SU-DHL-6 (cell line): ENCODE measurements around the gene VEGFC.

Experiments
- H2AFZ ChIP-seq: fragments of 200-600 bp; sonication (generic); 2 replicates; pipeline ENCODE4 v1.6.1; 2014; ENCODE audit warnings: low read depth, mild to moderate bottlenecking, moderate library complexity, mixed read lengths, antibody characterized with exemption, low read length; ENCODE audit not compliant: severe bottlenecking
- H3F3A ChIP-seq: fragments of 200-600 bp; shearing (Covaris generic); 2 replicates; pipeline ENCODE4 v1.6.0; 2016; ENCODE audit warnings: antibody characterized with exemption, mild to moderate bottlenecking; ENCODE audit not compliant: insufficient read depth
- H3K27ac ChIP-seq: fragments of 200-600 bp; sonication (generic); 2 replicates; pipeline ENCODE4 v1.5.1; 2016; ENCODE audit warnings: low read depth, mild to moderate bottlenecking, low read length, moderate library complexity, mixed read lengths
- H3K27me3 ChIP-seq: fragments of 200-600 bp; sonication (generic), shearing (Covaris generic); 2 replicates; pipeline ENCODE4 v1.6.0; 2014; ENCODE audit warnings: mild to moderate bottlenecking, low read length
- H3K36me3 ChIP-seq: fragments of 200-600 bp; sonication (generic); 2 replicates; pipeline ENCODE4 v1.6.1; 2014; ENCODE audit warnings: mild to moderate bottlenecking, low read length, mixed read lengths
- H3K4me2 ChIP-seq: fragments of 300-600, 200-600 bp; shearing (Covaris generic), sonication (generic); 2 replicates; pipeline ENCODE4 v1.6.0; 2014; ENCODE audit warnings: low read length, low read depth, mild to moderate bottlenecking; ENCODE audit not compliant: poor library complexity, severe bottlenecking
- H3K4me3 ChIP-seq: fragments of 200-600 bp; sonication (generic); 2 replicates; pipeline ENCODE4 v1.5.1; 2014; ENCODE audit warnings: antibody characterized with exemption, low read length, mild to moderate bottlenecking, mixed read lengths; ENCODE audit not compliant: insufficient read depth, poor library complexity, severe bottlenecking
- H3K79me2 ChIP-seq: fragments of 200-600 bp; sonication (generic); 2 replicates; pipeline ENCODE4 v1.6.1; 2014; ENCODE audit warnings: mild to moderate bottlenecking, low read length, moderate library complexity; ENCODE audit not compliant: insufficient read depth
- H3K9ac ChIP-seq: fragments of 200-600 bp; sonication (generic); 2 replicates; pipeline ENCODE4 v1.7.0; 2014; ENCODE audit warnings: mild to moderate bottlenecking, low read length
- H3K9me2 ChIP-seq: fragments of 200-600 bp; sonication (generic); replicated peaks from 2 replicates; pipeline ENCODE4 v1.6.1; 2014; ENCODE audit warnings: low read length; ENCODE audit not compliant: insufficient read depth
- H3K9me3 ChIP-seq: fragments of 200-600 bp; sonication (generic); 2 replicates; pipeline ENCODE4 v1.6.1; 2014; ENCODE audit warnings: low read length, mixed read lengths; ENCODE audit not compliant: insufficient read depth
- H4K20me1 ChIP-seq: fragments of 200-600 bp; sonication (generic); 2 replicates; pipeline ENCODE4 v1.6.1; 2014; ENCODE audit warnings: low read depth, mild to moderate bottlenecking, antibody characterized with exemption, low read length, moderate library complexity, mixed read lengths
- EZH2phosphoT487 ChIP-seq: fragments of 200-600 bp; sonication (generic), shearing (Covaris generic); conservative IDR thresholded peaks from 2 replicates; pipeline ENCODE4 v1.6.1; 2018; ENCODE audit warnings: mild to moderate bottlenecking, antibody characterized with exemption, low read length, moderate library complexity, mixed read lengths
- TF ChIP-seq, protein P1 (sequence below): fragments of 200-600 bp; sonication (generic); IDR thresholded peaks from one replicate; pipeline ENCODE4 v1.5.1; 2017; ENCODE audit warnings: antibody characterized with exemption, mild to moderate bottlenecking, low read length, moderate library complexity; ENCODE audit not compliant: insufficient read depth, poor library complexity, severe bottlenecking

Gene VEGFC

DNA sequence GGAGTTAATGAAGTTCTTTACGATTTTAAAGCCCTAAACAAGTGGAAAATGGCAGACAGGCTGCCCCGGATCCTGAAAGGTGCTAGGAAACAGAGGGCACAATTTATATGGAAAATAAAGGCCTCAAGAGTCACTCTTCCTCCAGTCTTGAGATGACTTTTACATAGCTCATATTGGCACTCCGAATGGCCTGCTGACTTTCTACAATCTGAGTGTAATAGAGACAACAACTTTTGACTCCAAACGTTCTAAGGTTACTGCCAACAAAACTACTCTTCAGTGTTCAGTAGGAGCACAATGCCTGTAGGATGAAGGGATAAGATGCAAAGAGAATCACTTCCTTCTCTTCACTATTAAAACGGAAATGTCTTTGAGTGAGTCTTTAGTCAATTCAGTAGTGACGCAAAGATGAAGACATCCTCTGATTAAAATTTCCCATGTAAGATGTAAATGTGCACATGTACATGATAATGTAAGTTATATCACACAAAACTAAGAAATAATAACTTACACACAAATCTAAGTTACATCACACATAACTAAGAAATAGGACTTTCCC, 40.5 kb downstream of the VEGFC start:
- H3K4me3 ChIP-seq: no peak overlapping the region
- no peaks in the 10 kb centered on the region for H3K79me2 ChIP-seq
- no peaks in the 10 kb centered on the region for H3K9me2 ChIP-seq
- no peaks in the 10 kb centered on the region for H3K36me3 ChIP-seq
- no peak for TF ChIP-seq EZH2phosphoT487
- TF ChIP-seq, protein P1, sequence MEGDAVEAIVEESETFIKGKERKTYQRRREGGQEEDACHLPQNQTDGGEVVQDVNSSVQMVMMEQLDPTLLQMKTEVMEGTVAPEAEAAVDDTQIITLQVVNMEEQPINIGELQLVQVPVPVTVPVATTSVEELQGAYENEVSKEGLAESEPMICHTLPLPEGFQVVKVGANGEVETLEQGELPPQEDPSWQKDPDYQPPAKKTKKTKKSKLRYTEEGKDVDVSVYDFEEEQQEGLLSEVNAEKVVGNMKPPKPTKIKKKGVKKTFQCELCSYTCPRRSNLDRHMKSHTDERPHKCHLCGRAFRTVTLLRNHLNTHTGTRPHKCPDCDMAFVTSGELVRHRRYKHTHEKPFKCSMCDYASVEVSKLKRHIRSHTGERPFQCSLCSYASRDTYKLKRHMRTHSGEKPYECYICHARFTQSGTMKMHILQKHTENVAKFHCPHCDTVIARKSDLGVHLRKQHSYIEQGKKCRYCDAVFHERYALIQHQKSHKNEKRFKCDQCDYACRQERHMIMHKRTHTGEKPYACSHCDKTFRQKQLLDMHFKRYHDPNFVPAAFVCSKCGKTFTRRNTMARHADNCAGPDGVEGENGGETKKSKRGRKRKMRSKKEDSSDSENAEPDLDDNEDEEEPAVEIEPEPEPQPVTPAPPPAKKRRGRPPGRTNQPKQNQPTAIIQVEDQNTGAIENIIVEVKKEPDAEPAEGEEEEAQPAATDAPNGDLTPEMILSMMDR: no peak
- H3K9ac ChIP-seq: no peak overlapping the region
- no peaks in the 10 kb centered on the region; the same call in 1 of the 2 replicates for H4K20me1 ChIP-seq
- no peak overlapping the region for H2AFZ ChIP-seq
- H3K27ac ChIP-seq: no peak overlapping the region
- no peaks in the 10 kb centered on the region for H3K9me3 ChIP-seq
- no peaks in the 10 kb centered on the region for H3K27me3 ChIP-seq
- no peaks in the 10 kb centered on the region for H3F3A ChIP-seq
- no peak overlapping the region for H3K4me2 ChIP-seq

DNA sequence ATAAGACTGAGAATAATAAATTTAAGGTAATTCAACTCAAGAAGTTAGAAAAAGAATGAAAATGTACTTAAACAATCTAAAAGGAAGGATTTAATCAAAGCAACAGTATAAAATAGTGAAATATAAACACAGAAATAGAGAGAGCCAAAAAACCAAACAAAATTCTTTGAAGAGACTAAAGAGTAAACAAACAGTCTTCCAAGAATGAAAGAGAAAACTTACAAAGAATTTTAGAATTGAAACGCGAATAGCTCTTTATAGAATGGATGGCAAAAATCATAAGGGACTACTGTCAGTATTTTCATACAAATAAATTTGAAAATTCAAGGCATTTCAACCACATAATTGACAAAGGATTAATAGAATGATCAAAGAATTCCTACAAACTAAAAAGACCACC, 41.7 kb downstream of the VEGFC start:
- Histone ChIP-seq H3K27ac (no peak overlapping the region), H2AFZ (no peak overlapping the region), H3F3A (no peaks in the 10 kb centered on the region), H3K9ac (no peak overlapping the region), H4K20me1 (no peaks in the 10 kb centered on the region; the same call in 1 of the 2 replicates), H3K4me3 (no peak overlapping the region), H3K36me3 (no peaks in the 10 kb centered on the region), H3K4me2 (no peak overlapping the region), H3K79me2 (no peaks in the 10 kb centered on the region), H3K27me3 (no peaks in the 10 kb centered on the region), H3K9me3 (no peaks in the 10 kb centered on the region), H3K9me2 (no peaks in the 10 kb centered on the region)
- TF ChIP-seq EZH2phosphoT487: no peak
- TF ChIP-seq, protein P1: no peak

DNA sequence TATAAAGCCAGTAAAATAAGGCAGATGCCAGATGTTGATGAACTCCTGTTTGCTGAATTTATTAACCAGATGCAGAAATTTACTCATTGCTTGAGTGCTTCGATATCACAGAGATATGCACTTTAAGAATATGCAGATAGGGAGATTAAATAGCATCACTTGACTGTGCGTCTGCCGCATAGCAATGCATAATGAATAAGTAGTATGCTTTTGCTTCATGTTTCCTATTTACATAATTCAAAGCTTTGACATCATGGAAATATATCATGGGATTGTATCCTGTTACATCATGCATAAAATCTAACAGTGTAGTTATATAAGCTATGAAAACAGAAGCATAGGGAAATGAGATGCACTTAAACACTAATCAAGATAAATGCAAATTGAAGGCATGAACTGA, 45.9 kb downstream of the VEGFC start:
- H3K9me2 ChIP-seq: no peaks in the 10 kb centered on the region
- H3K4me2 ChIP-seq: no peak overlapping the region
- H3K36me3 ChIP-seq: no peaks in the 10 kb centered on the region
- H3K9me3 ChIP-seq: no peaks in the 10 kb centered on the region
- no peaks in the 10 kb centered on the region for H3K79me2 ChIP-seq
- H3K4me3 ChIP-seq: no peak overlapping the region
- no peak overlapping the region for H3K27ac ChIP-seq
- H3K27me3 ChIP-seq: no peaks in the 10 kb centered on the region
- H4K20me1 ChIP-seq: no peaks in the 10 kb centered on the region; the same call in 1 of the 2 replicates
- no peak overlapping the region for H2AFZ ChIP-seq
- H3K9ac ChIP-seq: no peak overlapping the region
- no peak for TF ChIP-seq EZH2phosphoT487
- TF ChIP-seq, protein P1: no peak
- no peaks in the 10 kb centered on the region for H3F3A ChIP-seq
